ENCODE data around the gene ZRANB3. TPM values are rescaled to one million over a fixed set of nuclear protein-coding genes. Genes with fewer than 3 reads are reported as not detected.

Gene ZRANB3
- total RNA-seq, 2 donors from 2014 or later = 8.6 to 20.0 TPM

Other genes starting within 250 kb of the ZRANB3 start
- 10 to 100 TPM; 30.3 to 51.5 TPM for gene R3HDM1, start 266 bp upstream of the ZRANB3 start, total RNA-seq
- 100 to 1,000 TPM; 122 to 156 TPM for gene UBXN4, start 210.6 kb upstream of the ZRANB3 start, total RNA-seq

All from activated T-helper 17 cell treated with anti-CD3 and anti-CD28 coated beads, Interleukin-2, amount 50 U/mL, for 72 hours (primary cell).